ENCODE results near the gene CDH8.

DNA sequence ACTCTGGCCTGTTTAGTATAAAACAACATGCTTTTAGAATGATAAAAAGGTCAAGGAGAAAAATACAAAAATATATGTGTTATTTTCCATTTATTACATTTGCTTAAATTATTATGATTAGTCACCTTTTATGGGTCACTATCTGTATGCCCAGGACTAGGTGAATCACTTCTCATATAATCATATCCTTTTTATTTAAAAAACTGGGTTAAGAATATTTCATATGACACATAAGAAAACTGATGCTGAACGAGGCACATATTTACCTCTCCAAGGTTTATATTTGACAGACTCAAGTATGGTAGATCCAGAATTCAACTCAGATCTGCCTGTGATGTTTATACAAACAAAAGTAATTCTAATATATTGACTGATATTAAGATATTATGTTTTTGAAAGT lies 134.5 kb downstream of the CDH8 start:
- TF ChIP-seq POLR2A (IDR thresholded peaks at IDR 0.05) (no peak), POLR2AphosphoS5 (IDR thresholded peaks at IDR 0.05) (no peak), EP300 (IDR thresholded peaks at IDR 0.05; ENCODE audit: low read depth) (no peak)
- TF ChIP-seq, protein P1, sequence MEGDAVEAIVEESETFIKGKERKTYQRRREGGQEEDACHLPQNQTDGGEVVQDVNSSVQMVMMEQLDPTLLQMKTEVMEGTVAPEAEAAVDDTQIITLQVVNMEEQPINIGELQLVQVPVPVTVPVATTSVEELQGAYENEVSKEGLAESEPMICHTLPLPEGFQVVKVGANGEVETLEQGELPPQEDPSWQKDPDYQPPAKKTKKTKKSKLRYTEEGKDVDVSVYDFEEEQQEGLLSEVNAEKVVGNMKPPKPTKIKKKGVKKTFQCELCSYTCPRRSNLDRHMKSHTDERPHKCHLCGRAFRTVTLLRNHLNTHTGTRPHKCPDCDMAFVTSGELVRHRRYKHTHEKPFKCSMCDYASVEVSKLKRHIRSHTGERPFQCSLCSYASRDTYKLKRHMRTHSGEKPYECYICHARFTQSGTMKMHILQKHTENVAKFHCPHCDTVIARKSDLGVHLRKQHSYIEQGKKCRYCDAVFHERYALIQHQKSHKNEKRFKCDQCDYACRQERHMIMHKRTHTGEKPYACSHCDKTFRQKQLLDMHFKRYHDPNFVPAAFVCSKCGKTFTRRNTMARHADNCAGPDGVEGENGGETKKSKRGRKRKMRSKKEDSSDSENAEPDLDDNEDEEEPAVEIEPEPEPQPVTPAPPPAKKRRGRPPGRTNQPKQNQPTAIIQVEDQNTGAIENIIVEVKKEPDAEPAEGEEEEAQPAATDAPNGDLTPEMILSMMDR (IDR thresholded peaks at IDR 0.05) = no peak
